ENCODE data around the gene SLC13A4.

DNA sequence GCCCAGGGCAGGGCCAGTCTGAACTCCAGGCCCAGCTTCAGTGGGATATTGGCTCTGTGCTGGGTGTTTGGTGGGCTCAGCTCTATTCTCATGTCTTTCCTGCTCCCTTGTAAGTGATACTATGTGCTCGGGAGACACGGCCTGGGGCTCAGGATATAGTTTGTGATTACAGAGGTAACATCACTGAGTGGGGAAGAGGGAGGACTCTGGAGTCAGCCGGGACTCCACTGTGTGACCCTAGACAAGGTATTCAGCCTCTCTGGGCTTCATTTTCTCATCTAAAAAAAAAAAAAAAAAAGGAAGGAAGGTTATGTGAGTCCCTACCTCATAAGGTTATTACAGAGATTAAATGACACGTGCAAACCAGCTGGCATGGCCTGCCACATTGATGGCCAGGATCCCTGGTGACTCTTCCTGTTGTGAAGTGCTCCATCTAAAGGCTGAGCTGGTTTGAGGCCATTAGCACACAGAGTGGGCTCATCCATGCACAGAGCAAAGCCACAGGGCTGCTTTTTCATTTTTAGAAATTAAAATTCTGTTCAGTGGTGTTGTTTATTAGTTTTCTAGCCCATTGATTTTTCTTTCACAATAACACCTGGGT, 15.7 kb downstream of the SLC13A4 start:
- TF ChIP-seq, protein P1, sequence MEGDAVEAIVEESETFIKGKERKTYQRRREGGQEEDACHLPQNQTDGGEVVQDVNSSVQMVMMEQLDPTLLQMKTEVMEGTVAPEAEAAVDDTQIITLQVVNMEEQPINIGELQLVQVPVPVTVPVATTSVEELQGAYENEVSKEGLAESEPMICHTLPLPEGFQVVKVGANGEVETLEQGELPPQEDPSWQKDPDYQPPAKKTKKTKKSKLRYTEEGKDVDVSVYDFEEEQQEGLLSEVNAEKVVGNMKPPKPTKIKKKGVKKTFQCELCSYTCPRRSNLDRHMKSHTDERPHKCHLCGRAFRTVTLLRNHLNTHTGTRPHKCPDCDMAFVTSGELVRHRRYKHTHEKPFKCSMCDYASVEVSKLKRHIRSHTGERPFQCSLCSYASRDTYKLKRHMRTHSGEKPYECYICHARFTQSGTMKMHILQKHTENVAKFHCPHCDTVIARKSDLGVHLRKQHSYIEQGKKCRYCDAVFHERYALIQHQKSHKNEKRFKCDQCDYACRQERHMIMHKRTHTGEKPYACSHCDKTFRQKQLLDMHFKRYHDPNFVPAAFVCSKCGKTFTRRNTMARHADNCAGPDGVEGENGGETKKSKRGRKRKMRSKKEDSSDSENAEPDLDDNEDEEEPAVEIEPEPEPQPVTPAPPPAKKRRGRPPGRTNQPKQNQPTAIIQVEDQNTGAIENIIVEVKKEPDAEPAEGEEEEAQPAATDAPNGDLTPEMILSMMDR (IDR thresholded peaks at IDR 0.05; ENCODE audit: poor library complexity) = no peak
- TF ChIP-seq EZH2phosphoT487 (IDR thresholded peaks at IDR 0.05; ENCODE audit: low read depth, severe bottlenecking, unreplicated experiment) (no peak), EZH2 (IDR thresholded peaks at IDR 0.05; ENCODE audit: borderline replicate concordance) (no peak)
